ENCODE data around the gene MAP3K14. TPM values are rescaled to one million over a fixed set of nuclear protein-coding genes. Genes with fewer than 3 reads are reported as not detected.

MAP3K14 gene
- total RNA-seq, 4 donors from 2014 or later: 18.0 to 62.8 (median 34.0) TPM

GRCh38 chr17:45279898-45280297 is 36.9 kb downstream of the MAP3K14 start:
- peaks cover 0 to 7% of the 10 kb centered on the region in 2 donors for H3K36me3 ChIP-seq
- in situ Hi-C loops (cut with MboI; ENCODE audit: low sequenced_read_pairs in 4 of 4): loop anchor here (5.0 to 10.0 kb wide), 7 partner anchors 32 to 107 kb away; partner anchors contain the start of gene MAP3K14 (in 1 of the 4)
- DNase-seq (peak in 1 of 2 donors; percentile 67), ATAC-seq (no peak)
- intact Hi-C loops (cut with DNase I; ENCODE audit: low total_unique reads): no loop called here
- TF ChIP-seq, protein P1, sequence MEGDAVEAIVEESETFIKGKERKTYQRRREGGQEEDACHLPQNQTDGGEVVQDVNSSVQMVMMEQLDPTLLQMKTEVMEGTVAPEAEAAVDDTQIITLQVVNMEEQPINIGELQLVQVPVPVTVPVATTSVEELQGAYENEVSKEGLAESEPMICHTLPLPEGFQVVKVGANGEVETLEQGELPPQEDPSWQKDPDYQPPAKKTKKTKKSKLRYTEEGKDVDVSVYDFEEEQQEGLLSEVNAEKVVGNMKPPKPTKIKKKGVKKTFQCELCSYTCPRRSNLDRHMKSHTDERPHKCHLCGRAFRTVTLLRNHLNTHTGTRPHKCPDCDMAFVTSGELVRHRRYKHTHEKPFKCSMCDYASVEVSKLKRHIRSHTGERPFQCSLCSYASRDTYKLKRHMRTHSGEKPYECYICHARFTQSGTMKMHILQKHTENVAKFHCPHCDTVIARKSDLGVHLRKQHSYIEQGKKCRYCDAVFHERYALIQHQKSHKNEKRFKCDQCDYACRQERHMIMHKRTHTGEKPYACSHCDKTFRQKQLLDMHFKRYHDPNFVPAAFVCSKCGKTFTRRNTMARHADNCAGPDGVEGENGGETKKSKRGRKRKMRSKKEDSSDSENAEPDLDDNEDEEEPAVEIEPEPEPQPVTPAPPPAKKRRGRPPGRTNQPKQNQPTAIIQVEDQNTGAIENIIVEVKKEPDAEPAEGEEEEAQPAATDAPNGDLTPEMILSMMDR (IDR thresholded peaks at IDR 0.05 in 4 of 5, conservative IDR thresholded peaks at IDR 0.05 in 1 of 5): no peak
- TF ChIP-seq POLR2A (IDR thresholded peaks at IDR 0.05): no peak
- H3K9me3 ChIP-seq: no peaks in the 10 kb centered on the region
- peak overlapping the region; percentile 88 to 100 (median 97) for H3K27ac ChIP-seq
- no peaks in the 10 kb centered on the region for H3K27me3 ChIP-seq
- H3K4me3 ChIP-seq: no peak overlapping the region
- H3K4me1 ChIP-seq: peaks cover 59 to 71% of the 10 kb centered on the region in 2 donors

GRCh38 chr17:45277992-45278391 is 38.8 kb downstream of the MAP3K14 start:
- DNase-seq (no peak), ATAC-seq (no peak)
- in situ Hi-C loops (cut with MboI; ENCODE audit: low sequenced_read_pairs in 4 of 4) (loop anchor here (5.0 to 10.0 kb wide), 6 partner anchors 34 to 109 kb away; no protein-coding TSS in a partner anchor), intact Hi-C loops (cut with DNase I; ENCODE audit: low total_unique reads) (loop anchor here (2.0 kb wide), 2 partner anchors 59 to 107 kb away; no protein-coding TSS in a partner anchor)
- H3K27me3 ChIP-seq: no peaks in the 10 kb centered on the region
- no peaks in the 10 kb centered on the region for H3K9me3 ChIP-seq
- H3K36me3 ChIP-seq: peaks cover 0 to 23% of the 10 kb centered on the region in 2 donors
- H3K27ac ChIP-seq: peak overlapping the region; percentile 88 to 100 (median 97)
- no peak overlapping the region for H3K4me3 ChIP-seq
- H3K4me1 ChIP-seq: peaks cover 51 to 57% of the 10 kb centered on the region in 2 donors
- TF ChIP-seq POLR2A (IDR thresholded peaks at IDR 0.05): no peak
- TF ChIP-seq, protein P1 (IDR thresholded peaks at IDR 0.05 in 4 of 5, conservative IDR thresholded peaks at IDR 0.05 in 1 of 5): no peak

GRCh38 chr17:45277216-45277849 is 39.5 kb downstream of the MAP3K14 start:
- in situ Hi-C loops (cut with MboI; ENCODE audit: low sequenced_read_pairs in 4 of 4): loop anchor here (5.0 to 10.0 kb wide), 6 partner anchors 35 to 110 kb away; no protein-coding TSS in a partner anchor
- no peaks in the 10 kb centered on the region for H3K9me3 ChIP-seq

DNA sequence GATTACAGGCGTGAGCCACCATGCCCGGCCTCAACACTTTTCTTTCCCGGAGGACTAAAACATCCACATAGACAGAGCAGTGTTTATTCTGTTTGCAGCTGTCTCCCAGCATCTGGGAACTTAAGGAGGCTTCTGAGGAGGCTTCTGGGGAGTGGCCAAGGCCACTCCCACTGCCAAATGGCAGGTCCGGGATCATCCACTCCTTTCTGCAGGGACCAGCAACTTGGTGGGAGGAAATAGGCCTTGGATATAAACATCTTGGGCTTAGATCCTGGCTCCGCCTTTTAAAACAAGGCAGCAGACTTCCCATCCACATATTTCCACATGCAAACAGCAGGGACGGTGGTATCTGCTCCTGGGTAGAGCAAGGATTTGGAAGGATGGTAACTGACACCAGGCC is 40.8 kb downstream of the MAP3K14 start:
- Histone ChIP-seq H3K4me1 (peaks cover 41 to 44% of the 10 kb centered on the region in 2 donors), H3K27me3 (no peaks in the 10 kb centered on the region), H3K9me3 (no peaks in the 10 kb centered on the region), H3K27ac (peak overlapping the region; percentile 88 to 100 (median 97)), H3K36me3 (peaks cover 0 to 38% of the 10 kb centered on the region in 2 donors), H3K4me3 (no peak overlapping the region)
- intact Hi-C loops (cut with DNase I; ENCODE audit: low total_unique reads) (loop anchor here (2.0 kb wide), 2 partner anchors 57 to 109 kb away; no protein-coding TSS in a partner anchor), in situ Hi-C loops (cut with MboI; ENCODE audit: low sequenced_read_pairs in 4 of 4) (loop anchor here (5.0 to 10.0 kb wide), 6 partner anchors 36 to 111 kb away; no protein-coding TSS in a partner anchor)
- TF ChIP-seq POLR2A (IDR thresholded peaks at IDR 0.05): no peak
- TF ChIP-seq, protein P1 (IDR thresholded peaks at IDR 0.05 in 4 of 5, conservative IDR thresholded peaks at IDR 0.05 in 1 of 5): no peak
- ATAC-seq (peak in 1 of 2 donors; percentile 63), DNase-seq (peak in 1 of 2 donors; percentile 65)

More at GRCh38 chr17:45277216-45277849, 39.5 kb downstream of the MAP3K14 start:
- intact Hi-C loops (cut with DNase I; ENCODE audit: low total_unique reads): loop anchor here (2.0 kb wide), 2 partner anchors 59 to 107 kb away; no protein-coding TSS in a partner anchor
- no peak overlapping the region for H3K4me3 ChIP-seq
- DNase-seq (peak; percentile 82 to 93), ATAC-seq (peak; percentile 65 to 74)
- no peak for TF ChIP-seq POLR2A (IDR thresholded peaks at IDR 0.05)
- TF ChIP-seq, protein P1 (IDR thresholded peaks at IDR 0.05 in 4 of 5, conservative IDR thresholded peaks at IDR 0.05 in 1 of 5): peak; percentile 81 to 92 (median 91)
- H3K36me3 ChIP-seq: peaks cover 0 to 29% of the 10 kb centered on the region in 2 donors
- peaks cover 46 to 51% of the 10 kb centered on the region in 2 donors for H3K4me1 ChIP-seq
- H3K27ac ChIP-seq: peak overlapping the region; percentile 88 to 100 (median 97)
- H3K27me3 ChIP-seq: no peaks in the 10 kb centered on the region

Data from gastrocnemius medialis (tissue), 4 donors.